ENCODE data around the gene SNX24. TPM values are rescaled to one million over a fixed set of nuclear protein-coding genes. Genes with fewer than 3 reads are reported as not detected.

Gene SNX24
- total RNA-seq, 1 experiment from 2014 or later: 13.9 TPM

DNA sequence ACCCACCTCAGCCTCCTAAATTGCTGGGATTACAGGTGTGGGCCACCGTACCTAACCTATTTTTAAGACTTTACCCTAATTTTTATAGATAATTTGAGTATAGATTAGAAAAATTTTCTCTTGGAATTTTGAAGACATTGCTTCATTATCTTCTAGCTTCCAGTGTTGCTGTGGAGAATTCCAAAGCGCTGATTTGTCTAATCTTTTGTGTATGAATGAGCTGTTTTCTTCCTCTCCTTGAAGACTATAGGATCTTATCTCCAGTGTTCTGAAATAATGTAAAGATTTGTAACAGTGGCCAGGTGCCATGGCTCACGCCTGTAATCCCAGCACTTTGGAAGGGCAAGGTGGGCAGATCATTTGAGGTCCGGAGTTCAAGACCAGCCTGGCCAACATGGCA, 5.7 kb upstream of the SNX24 start:
- no peak overlapping the region for H3K18ac ChIP-seq (ENCODE audit: insufficient read length, low read depth, low read length)
- H4K91ac ChIP-seq (ENCODE audit: insufficient read length, low read depth, low read length): no peak overlapping the region
- H3K9me3 Mint-ChIP-seq: peaks cover 0 to 3% of the 10 kb centered on the region in 2 experiments; a peak in 2 of 5 replicates
- H3K9me3 ChIP-seq (ENCODE audit: control insufficient read depth, low read depth, low read length): no peaks in the 10 kb centered on the region
- no peak overlapping the region for H2BK20ac ChIP-seq (ENCODE audit: low read depth, low read length, poor library complexity, severe bottlenecking)
- no peak overlapping the region for H3K4me3 Mint-ChIP-seq
- peaks cover 8 to 9% of the 10 kb centered on the region in 2 experiments for H3K4me1 Mint-ChIP-seq
- H3K23ac ChIP-seq (ENCODE audit: insufficient read length, low read depth, low read length): no peak overlapping the region
- no peaks in the 10 kb centered on the region for H3K36me3 Mint-ChIP-seq (ENCODE audit: insufficient read depth in 1 of 3, low read depth in 3 of 3)
- no peak overlapping the region for H4K8ac ChIP-seq (replicated peaks; ENCODE audit: insufficient read length, low read depth, low read length)
- H2AFZ ChIP-seq (ENCODE audit: low read length): no peak overlapping the region
- no peak overlapping the region for H3T11ph ChIP-seq (ENCODE audit: low read length)
- no peak overlapping the region for H3K14ac ChIP-seq (ENCODE audit: insufficient read depth, low read length)
- H3K27ac ChIP-seq (ENCODE audit: insufficient read length, low read depth, low read length): no peak overlapping the region
- no peak overlapping the region for H2BK5ac ChIP-seq (ENCODE audit: insufficient read length, low read length)
- WGBS (ENCODE audit: extremely low coverage, insufficient read length, low lambda C conversion rate): no CpG with 5 or more reads among the region's 4 CpGs
- no peaks in the 10 kb centered on the region for H3K79me1 ChIP-seq (ENCODE audit: insufficient read depth, low read depth, low read length, poor library complexity, severe bottlenecking)
- no peak overlapping the region for H3K56ac ChIP-seq (ENCODE audit: insufficient read length, low read depth, low read length)
- no peak overlapping the region for H2AK5ac ChIP-seq (ENCODE audit: insufficient read length, low read length)
- no peaks in the 10 kb centered on the region for H4K20me1 ChIP-seq (ENCODE audit: control insufficient read depth, insufficient read depth, insufficient read length)
- H3K9ac ChIP-seq (ENCODE audit: extremely low read depth, insufficient read length, low read length): no peak overlapping the region
- H3K27ac Mint-ChIP-seq: no peak overlapping the region; a peak in 1 of 7 replicates
- H3K27me3 Mint-ChIP-seq (ENCODE audit: low read depth): peaks cover 14% of the 10 kb centered on the region
- no peak overlapping the region for H2BK15ac ChIP-seq (ENCODE audit: low read depth, low read length)
- TF ChIP-seq, protein P1, sequence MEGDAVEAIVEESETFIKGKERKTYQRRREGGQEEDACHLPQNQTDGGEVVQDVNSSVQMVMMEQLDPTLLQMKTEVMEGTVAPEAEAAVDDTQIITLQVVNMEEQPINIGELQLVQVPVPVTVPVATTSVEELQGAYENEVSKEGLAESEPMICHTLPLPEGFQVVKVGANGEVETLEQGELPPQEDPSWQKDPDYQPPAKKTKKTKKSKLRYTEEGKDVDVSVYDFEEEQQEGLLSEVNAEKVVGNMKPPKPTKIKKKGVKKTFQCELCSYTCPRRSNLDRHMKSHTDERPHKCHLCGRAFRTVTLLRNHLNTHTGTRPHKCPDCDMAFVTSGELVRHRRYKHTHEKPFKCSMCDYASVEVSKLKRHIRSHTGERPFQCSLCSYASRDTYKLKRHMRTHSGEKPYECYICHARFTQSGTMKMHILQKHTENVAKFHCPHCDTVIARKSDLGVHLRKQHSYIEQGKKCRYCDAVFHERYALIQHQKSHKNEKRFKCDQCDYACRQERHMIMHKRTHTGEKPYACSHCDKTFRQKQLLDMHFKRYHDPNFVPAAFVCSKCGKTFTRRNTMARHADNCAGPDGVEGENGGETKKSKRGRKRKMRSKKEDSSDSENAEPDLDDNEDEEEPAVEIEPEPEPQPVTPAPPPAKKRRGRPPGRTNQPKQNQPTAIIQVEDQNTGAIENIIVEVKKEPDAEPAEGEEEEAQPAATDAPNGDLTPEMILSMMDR (conservative IDR thresholded peaks at IDR 0.05): no peak
- H3K27me3 ChIP-seq (ENCODE audit: insufficient read depth, low read length): no peaks in the 10 kb centered on the region
- peaks cover 5% of the 10 kb centered on the region for H3K4me1 ChIP-seq (ENCODE audit: insufficient read depth, low read length)
- H3K23me2 ChIP-seq (ENCODE audit: insufficient read length, low read depth, low read length, poor library complexity, severe bottlenecking): peaks cover 6% of the 10 kb centered on the region
- H2BK120ac ChIP-seq (ENCODE audit: low read depth, low read length, poor library complexity, severe bottlenecking): no peak overlapping the region
- DNase-seq: no peak
- H3K79me2 ChIP-seq (ENCODE audit: insufficient read depth, low read length): no peaks in the 10 kb centered on the region
- H2BK12ac ChIP-seq (ENCODE audit: insufficient read length, low read depth, low read length): no peak overlapping the region
- H4K5ac ChIP-seq (ENCODE audit: insufficient read length, low read depth, low read length): no peak overlapping the region
- no peak overlapping the region for H3K4me2 ChIP-seq (ENCODE audit: insufficient read depth, insufficient read length, low read length)
- H3K4ac ChIP-seq (ENCODE audit: low read depth, low read length): no peak overlapping the region
